ENCODE results near the gene NTN5. TPM values are rescaled to one million over a fixed set of nuclear protein-coding genes. Genes with fewer than 3 reads are reported as not detected.

The NTN5 gene
- total RNA-seq, 1 experiment from 2014 or later, result 0.55 TPM

DNA sequence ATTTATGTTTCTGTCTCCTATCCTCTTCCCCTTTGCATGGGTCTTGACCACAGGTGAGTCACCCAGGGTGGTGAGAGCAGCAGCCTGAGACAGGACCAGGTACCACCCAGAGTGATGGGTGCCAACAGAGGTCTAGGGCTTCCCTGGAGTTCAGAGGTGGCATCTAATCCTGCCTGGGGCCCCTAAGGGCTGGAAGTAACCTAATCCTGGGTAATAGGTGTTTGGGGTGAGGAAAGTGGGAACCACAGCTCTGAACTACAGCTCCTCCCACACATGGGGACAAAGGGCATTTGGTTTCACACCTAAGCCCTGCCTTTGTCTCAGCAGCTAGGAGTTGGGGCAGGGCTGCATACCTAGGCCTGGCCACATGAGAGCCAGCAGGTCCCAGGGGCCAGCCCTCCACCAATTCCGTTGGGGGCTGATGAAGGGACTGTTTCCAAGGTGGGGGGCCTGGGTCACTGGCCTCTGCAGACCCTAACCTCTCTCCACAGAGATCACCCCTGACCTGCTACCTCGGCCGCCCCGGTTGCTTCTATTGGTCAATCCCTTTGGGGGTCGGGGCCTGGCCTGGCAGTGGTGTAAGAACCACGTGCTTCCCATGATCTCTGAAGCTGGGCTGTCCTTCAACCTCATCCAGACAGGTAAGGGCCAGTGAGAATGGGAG, 45.5 kb downstream of the NTN5 start:
- Histone ChIP-seq H2BK15ac (ENCODE audit: low read depth, low read length) (no peak overlapping the region), H4K5ac (ENCODE audit: insufficient read length, low read depth, low read length) (no peak overlapping the region), H3K14ac (ENCODE audit: insufficient read depth, low read length) (no peak overlapping the region), H2AFZ (ENCODE audit: low read length) (no peak overlapping the region), H3T11ph (ENCODE audit: low read length) (no peak overlapping the region), H3K9me3 (ENCODE audit: control insufficient read depth, low read depth, low read length) (no peaks in the 10 kb centered on the region), H3K79me1 (ENCODE audit: insufficient read depth, low read depth, low read length, poor library complexity, severe bottlenecking) (no peaks in the 10 kb centered on the region), H3K23me2 (ENCODE audit: insufficient read length, low read depth, low read length, poor library complexity, severe bottlenecking) (peaks cover 19% of the 10 kb centered on the region), H2BK5ac (ENCODE audit: insufficient read length, low read length) (no peak overlapping the region), H3K4me1 (ENCODE audit: insufficient read depth, low read length) (peaks cover 5% of the 10 kb centered on the region; the same call in 1 of the 2 replicates), H2BK20ac (ENCODE audit: low read depth, low read length, poor library complexity, severe bottlenecking) (no peak overlapping the region), H4K91ac (ENCODE audit: insufficient read length, low read depth, low read length) (no peak overlapping the region), H3K23ac (ENCODE audit: insufficient read length, low read depth, low read length) (no peak overlapping the region), H3K9ac (ENCODE audit: extremely low read depth, insufficient read length, low read length) (no peak overlapping the region), H4K20me1 (ENCODE audit: control insufficient read depth, insufficient read depth, insufficient read length) (no peaks in the 10 kb centered on the region), H2BK12ac (ENCODE audit: insufficient read length, low read depth, low read length) (no peak overlapping the region), H4K8ac (replicated peaks; ENCODE audit: insufficient read length, low read depth, low read length) (no peak overlapping the region), H3K27ac (ENCODE audit: insufficient read length, low read depth, low read length) (no peak overlapping the region), H3K4me2 (ENCODE audit: insufficient read depth, insufficient read length, low read length) (no peak overlapping the region), H3K79me2 (ENCODE audit: insufficient read depth, low read length) (peaks cover 4% of the 10 kb centered on the region; the same call in 1 of the 2 replicates), H3K56ac (ENCODE audit: insufficient read length, low read depth, low read length) (no peak overlapping the region), H2AK5ac (ENCODE audit: insufficient read length, low read length) (no peak overlapping the region), H3K4ac (ENCODE audit: low read depth, low read length) (no peak overlapping the region), H3K27me3 (ENCODE audit: insufficient read depth, low read length) (no peaks in the 10 kb centered on the region), H3K18ac (ENCODE audit: insufficient read length, low read depth, low read length) (no peak overlapping the region), H2BK120ac (ENCODE audit: low read depth, low read length, poor library complexity, severe bottlenecking) (no peak overlapping the region)
- no peaks in the 10 kb centered on the region for H3K27me3 Mint-ChIP-seq (ENCODE audit: low read depth)
- no peaks in the 10 kb centered on the region; a peak in 1 of 5 replicates for H3K9me3 Mint-ChIP-seq
- peak; percentile 34 for DNase-seq
- no peak overlapping the region for H3K4me3 Mint-ChIP-seq
- TF ChIP-seq, protein P1, sequence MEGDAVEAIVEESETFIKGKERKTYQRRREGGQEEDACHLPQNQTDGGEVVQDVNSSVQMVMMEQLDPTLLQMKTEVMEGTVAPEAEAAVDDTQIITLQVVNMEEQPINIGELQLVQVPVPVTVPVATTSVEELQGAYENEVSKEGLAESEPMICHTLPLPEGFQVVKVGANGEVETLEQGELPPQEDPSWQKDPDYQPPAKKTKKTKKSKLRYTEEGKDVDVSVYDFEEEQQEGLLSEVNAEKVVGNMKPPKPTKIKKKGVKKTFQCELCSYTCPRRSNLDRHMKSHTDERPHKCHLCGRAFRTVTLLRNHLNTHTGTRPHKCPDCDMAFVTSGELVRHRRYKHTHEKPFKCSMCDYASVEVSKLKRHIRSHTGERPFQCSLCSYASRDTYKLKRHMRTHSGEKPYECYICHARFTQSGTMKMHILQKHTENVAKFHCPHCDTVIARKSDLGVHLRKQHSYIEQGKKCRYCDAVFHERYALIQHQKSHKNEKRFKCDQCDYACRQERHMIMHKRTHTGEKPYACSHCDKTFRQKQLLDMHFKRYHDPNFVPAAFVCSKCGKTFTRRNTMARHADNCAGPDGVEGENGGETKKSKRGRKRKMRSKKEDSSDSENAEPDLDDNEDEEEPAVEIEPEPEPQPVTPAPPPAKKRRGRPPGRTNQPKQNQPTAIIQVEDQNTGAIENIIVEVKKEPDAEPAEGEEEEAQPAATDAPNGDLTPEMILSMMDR (conservative IDR thresholded peaks at IDR 0.05), result no peak
- no CpG with 5 or more reads among the region's 6 CpGs for WGBS (ENCODE audit: extremely low coverage, insufficient read length, low lambda C conversion rate)
- H3K4me1 Mint-ChIP-seq, result peaks cover 31 to 41% of the 10 kb centered on the region in 2 experiments
- peak overlapping the region in 1 of 3 experiments; percentile 76; a peak in 3 of 7 replicates for H3K27ac Mint-ChIP-seq
- H3K36me3 Mint-ChIP-seq (ENCODE audit: insufficient read depth in 1 of 3, low read depth in 3 of 3), result peaks cover 2 to 21% (median 16%) of the 10 kb centered on the region in 3 experiments; a peak in 6 of 7 replicates
